ENCODE results near the gene H2AZ2.
"Not testable (repeated sequence)": the region's sequence is repeated elsewhere in the genome, so short reads cannot be mapped to it uniquely, and the experiment has no call there.

The H2AZ2 gene

GRCh38 chr7:44787762-44788161, 60.1 kb downstream of the H2AZ2 start:
- H3K4me3 ChIP-seq (ENCODE audit: low read depth, low read length): no peak overlapping the region
- TF ChIP-seq, protein P1, sequence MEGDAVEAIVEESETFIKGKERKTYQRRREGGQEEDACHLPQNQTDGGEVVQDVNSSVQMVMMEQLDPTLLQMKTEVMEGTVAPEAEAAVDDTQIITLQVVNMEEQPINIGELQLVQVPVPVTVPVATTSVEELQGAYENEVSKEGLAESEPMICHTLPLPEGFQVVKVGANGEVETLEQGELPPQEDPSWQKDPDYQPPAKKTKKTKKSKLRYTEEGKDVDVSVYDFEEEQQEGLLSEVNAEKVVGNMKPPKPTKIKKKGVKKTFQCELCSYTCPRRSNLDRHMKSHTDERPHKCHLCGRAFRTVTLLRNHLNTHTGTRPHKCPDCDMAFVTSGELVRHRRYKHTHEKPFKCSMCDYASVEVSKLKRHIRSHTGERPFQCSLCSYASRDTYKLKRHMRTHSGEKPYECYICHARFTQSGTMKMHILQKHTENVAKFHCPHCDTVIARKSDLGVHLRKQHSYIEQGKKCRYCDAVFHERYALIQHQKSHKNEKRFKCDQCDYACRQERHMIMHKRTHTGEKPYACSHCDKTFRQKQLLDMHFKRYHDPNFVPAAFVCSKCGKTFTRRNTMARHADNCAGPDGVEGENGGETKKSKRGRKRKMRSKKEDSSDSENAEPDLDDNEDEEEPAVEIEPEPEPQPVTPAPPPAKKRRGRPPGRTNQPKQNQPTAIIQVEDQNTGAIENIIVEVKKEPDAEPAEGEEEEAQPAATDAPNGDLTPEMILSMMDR (IDR thresholded peaks at IDR 0.05; ENCODE audit: borderline replicate concordance, insufficient read depth, low read depth, low read length): no peak

- H3K4me3 ChIP-seq (ENCODE audit: low read depth, low read length): no peak overlapping the region
- TF ChIP-seq, protein P1 (IDR thresholded peaks at IDR 0.05; ENCODE audit: borderline replicate concordance, insufficient read depth, low read depth, low read length): no peak
Measured at GRCh38 chr7:44787041-44787440, 60.8 kb downstream of the H2AZ2 start.

GRCh38 chr7:44785218-44785617, 62.7 kb downstream of the H2AZ2 start:
- not testable (repeated sequence) for H3K4me3 ChIP-seq (ENCODE audit: low read depth, low read length)

GRCh38 chr7:44784364-44784763, 63.5 kb downstream of the H2AZ2 start:
- H3K4me3 ChIP-seq (ENCODE audit: low read depth, low read length): no peak overlapping the region
- TF ChIP-seq, protein P1 (IDR thresholded peaks at IDR 0.05; ENCODE audit: borderline replicate concordance, insufficient read depth, low read depth, low read length): no peak

- TF ChIP-seq, protein P1 (IDR thresholded peaks at IDR 0.05; ENCODE audit: borderline replicate concordance, insufficient read depth, low read depth, low read length): no peak
- no peak overlapping the region for H3K4me3 ChIP-seq (ENCODE audit: low read depth, low read length)
Measured at GRCh38 chr7:44783407-44783806, 64.5 kb downstream of the H2AZ2 start.

DNA sequence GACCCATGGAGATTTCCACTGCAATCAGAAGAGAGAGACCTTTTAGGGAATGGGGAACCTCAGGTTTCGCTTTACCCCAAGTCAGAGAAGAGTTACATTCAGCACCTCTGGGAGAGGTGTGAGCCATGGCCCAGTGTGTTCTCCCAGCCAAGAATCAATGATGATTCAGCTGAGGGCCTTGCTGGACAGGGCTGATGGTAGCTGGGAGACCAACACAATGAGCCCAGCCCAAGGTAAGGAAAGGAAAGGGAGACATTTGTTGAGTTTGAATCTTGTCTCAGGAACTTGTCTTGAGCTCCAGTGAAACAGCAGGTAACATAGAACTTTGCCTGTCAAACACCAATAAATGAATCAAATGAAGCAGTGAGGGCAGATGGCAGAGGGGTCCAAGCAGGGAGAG, 65.4 kb downstream of the H2AZ2 start:
- TF ChIP-seq, protein P1 (IDR thresholded peaks at IDR 0.05; ENCODE audit: borderline replicate concordance, insufficient read depth, low read depth, low read length): no peak

More for the DNA sequence above, 65.4 kb downstream of the H2AZ2 start:
- no peak overlapping the region for H3K4me3 ChIP-seq (ENCODE audit: low read depth, low read length)
